ENCODE measurements around the gene THRB.

Gene THRB

GRCh38 chr3:24401090-24401810 is 93.4 kb downstream of the THRB start (continued):
- TF ChIP-seq ZNF518A (tag by site-specific recombination; conservative IDR thresholded peaks at IDR 0.05; ENCODE audit: low read depth) = no peak
- no peak for TF ChIP-seq PATZ1 (tag by site-specific recombination; IDR thresholded peaks at IDR 0.05)
- no peak for TF ChIP-seq ZBTB11 (tag by site-specific recombination; conservative IDR thresholded peaks at IDR 0.05; ENCODE audit: low read depth)
- peak; percentile 51; the same call in 1 of the 2 replicates for TF ChIP-seq TCF7L2 (IDR thresholded peaks at IDR 0.05; ENCODE audit: borderline replicate concordance, low read depth, low read length)
- no peak for TF ChIP-seq ZNF112 (tag by site-specific recombination; IDR thresholded peaks at IDR 0.05)
- no peak for TF ChIP-seq ZNF132 (tag by site-specific recombination; IDR thresholded peaks at IDR 0.05; ENCODE audit: borderline replicate concordance)
- TF ChIP-seq ZNF596 (tag by site-specific recombination; IDR thresholded peaks at IDR 0.05) = no peak; the same call in 1 of the 2 replicates
- TF ChIP-seq ZXDB (tag by site-specific recombination; IDR thresholded peaks at IDR 0.05) = peak; percentile 45
- peak; percentile 92 for TF ChIP-seq ZNF843 (tag by site-specific recombination; IDR thresholded peaks at IDR 0.05)
- 0 out of 2 replicates have a peak, but pooled peaks have one; percentile 42 for TF ChIP-seq GLIS1 (tag by site-specific recombination; IDR thresholded peaks at IDR 0.05)
- TF ChIP-seq ZNF48 (tag by site-specific recombination; IDR thresholded peaks at IDR 0.05) = no peak
- TF ChIP-seq ZNF394 (tag by site-specific recombination; IDR thresholded peaks at IDR 0.05; ENCODE audit: borderline replicate concordance) = no peak
- TF ChIP-seq KLF16 (tag by site-specific recombination; IDR thresholded peaks at IDR 0.05) = no peak
- no peak for TF ChIP-seq ZNF692 (tag by site-specific recombination; IDR thresholded peaks at IDR 0.05)
- no peak for TF ChIP-seq ZNF366 (tag by site-specific recombination; conservative IDR thresholded peaks at IDR 0.05)
- no peak for TF ChIP-seq ZNF10 (tag by site-specific recombination; IDR thresholded peaks at IDR 0.05)
- no peak for TF ChIP-seq ZNF155 (tag by site-specific recombination; IDR thresholded peaks at IDR 0.05)
- TF ChIP-seq ZNF362 (tag by site-specific recombination; IDR thresholded peaks at IDR 0.05) = no peak
- TF ChIP-seq ZBTB44 (tag by site-specific recombination; IDR thresholded peaks at IDR 0.05) = peak; percentile 65
- peak; percentile 98 for TF ChIP-seq PRDM4 (tag by site-specific recombination; IDR thresholded peaks at IDR 0.05)
- TF ChIP-seq ZNF660 (tag by site-specific recombination; IDR thresholded peaks at IDR 0.05) = no peak
